GM10847 (cell line): ENCODE data around the gene SRD5A2.

ENCODE experiments used
- POLR2A ChIP-seq: IDR thresholded peaks from 2 replicates; pipeline ENCODE4 v1.6.1; 2011; ENCODE audit not compliant: insufficient read length; ENCODE audit errors: extremely low read depth

SRD5A2 gene, protein sequence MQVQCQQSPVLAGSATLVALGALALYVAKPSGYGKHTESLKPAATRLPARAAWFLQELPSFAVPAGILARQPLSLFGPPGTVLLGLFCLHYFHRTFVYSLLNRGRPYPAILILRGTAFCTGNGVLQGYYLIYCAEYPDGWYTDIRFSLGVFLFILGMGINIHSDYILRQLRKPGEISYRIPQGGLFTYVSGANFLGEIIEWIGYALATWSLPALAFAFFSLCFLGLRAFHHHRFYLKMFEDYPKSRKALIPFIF

DNA sequence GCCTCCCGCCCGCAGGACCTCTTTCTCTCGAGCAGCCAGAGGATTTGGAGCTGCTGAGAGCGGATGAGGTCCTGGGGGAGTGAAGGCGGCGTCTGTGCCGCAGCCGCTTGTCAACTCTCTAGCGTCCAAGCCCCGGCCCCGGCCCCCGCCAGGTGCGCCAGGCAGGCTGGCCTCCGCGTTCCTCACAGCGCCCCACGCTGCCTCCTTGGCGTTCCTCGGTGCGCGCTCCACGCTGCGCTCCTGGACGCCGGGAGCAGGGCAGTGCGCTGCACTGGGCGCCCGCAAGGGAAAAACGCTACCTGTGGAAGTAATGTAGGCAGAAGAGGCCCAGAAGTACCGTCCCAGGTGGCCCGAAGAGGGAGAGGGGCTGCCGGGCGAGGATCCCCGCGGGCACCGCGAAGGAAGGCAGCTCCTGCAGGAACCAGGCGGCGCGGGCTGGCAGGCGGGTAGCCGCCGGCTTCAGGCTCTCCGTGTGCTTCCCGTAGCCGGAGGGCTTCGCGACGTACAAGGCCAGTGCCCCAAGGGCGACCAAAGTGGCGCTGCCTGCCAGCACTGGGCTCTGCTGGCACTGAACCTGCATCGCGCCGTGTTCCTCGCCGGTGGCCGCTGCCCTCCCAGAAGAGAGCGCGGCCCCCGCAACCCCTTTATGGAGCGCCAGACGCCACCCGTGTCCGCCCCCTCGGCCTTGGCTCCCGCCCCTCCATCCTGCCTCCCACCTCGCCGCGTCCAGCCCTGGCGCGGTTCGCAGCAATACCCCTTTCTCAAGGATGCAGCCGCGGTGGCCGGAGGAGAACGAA is at the start of gene SRD5A2:
Gene SRD5A2 (minus strand): TSS at position 618 of the 797 bp plus-strand sequence. CDS start 38 bp downstream, at position 580.
- TF ChIP-seq POLR2A, result no peak

DNA sequence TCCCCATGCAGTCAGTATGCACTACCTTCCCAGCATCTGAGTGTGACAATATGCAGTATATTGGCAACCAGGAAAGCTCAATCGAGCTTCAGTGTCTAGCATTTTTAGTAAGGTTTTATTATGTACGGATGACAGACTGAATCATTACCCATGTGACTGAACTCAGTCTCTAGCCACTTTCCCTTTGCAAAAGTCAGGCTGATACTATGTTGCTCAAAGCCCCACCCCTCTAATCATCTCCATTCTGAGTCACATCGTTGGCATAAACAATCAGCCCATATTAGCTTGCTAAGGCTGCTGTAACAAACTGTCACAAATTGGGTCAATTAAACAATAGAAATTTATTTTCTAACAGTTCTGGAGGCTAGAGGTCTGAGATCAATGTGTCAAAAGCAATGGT is 25.8 kb upstream of the SRD5A2 start:
- TF ChIP-seq POLR2A, result no peak

DNA sequence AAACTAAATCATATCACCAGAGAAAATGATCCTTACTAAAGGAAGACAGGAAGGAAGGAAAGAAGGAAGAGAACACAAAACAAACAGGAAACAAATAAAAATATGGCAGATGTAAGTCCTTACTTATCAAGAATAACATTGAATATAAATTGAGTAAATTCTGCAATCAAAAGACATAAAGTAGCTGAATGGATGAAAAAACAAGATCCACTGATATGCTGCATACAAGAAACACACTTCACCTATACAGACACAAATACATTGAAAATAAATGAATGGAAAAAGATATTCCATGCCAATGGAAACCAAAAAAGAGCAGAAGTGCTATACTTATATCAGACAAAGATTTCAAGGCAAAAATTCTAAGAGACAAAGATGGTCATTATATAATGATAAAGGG is 18.0 kb upstream of the SRD5A2 start:
- no peak for TF ChIP-seq POLR2A

DNA sequence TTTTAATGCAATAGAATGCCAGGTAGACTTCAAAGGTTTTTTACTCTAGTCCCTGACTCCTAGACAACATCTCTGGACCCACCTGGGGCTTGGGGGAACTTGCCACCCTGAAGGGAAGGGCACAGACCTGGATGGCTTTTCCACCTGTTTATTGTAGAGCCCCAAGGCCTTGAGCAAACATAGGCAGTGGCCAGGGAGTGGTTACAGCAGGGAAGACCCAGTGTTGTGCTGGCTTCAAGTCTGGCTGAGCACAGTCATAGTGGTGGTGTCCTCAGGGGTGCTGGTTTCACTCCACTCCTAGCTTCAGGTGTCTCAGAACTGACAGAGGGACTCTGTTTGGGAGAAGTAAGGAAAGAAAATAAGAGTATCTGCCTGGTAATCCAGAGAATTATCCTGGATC is 5.5 kb upstream of the SRD5A2 start:
- TF ChIP-seq POLR2A, result no peak

DNA sequence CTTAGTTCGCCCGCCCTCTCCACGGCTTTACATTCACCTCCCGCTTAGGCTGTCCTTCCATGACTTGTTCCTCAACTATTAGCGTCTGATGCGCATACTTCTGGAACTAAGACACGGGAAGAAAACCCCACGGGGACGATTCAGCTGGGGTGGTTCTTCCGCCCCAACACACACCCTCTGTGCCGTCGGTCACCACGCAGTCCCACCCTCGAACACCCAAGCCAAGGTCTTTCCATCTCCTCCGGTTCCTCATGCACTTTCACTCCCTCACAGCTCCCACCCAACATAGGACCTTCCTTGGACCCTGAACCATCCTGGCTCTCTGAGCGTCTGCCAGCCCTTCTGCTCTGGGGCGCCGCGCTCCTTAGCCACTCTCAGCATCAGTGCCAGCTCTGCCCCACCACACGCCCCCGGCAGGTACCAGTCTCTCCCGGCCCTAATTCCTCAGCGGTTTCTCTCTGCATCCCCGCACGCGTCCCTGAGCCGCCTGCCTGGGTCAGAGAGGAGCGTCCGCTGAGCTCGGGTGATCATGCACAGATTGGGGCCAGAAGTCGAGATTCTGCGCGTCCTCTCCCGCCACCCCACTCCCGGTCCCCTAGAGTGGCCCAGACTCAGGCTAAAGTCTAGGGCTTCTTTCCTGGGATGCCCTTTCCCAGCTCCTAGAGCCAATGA is 522 bp upstream of the SRD5A2 start:
- no peak for TF ChIP-seq POLR2A

DNA sequence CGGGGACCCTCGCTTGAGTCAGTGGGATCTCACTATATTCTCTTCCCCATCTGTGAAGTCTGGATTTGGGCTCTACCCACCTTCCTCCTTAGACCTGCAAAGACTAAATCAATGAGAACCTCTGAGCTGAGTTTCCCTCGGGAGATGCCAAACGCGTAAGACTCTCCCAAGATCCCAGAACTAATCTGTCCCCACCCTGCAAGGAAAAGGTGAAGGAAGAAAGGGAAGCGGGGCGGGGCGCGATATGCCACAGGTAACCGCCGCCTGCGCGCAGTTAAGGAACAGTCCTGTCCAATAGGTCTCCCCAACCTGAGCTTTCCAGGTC is 780 bp downstream of the SRD5A2 start:
- no peak for TF ChIP-seq POLR2A

DNA sequence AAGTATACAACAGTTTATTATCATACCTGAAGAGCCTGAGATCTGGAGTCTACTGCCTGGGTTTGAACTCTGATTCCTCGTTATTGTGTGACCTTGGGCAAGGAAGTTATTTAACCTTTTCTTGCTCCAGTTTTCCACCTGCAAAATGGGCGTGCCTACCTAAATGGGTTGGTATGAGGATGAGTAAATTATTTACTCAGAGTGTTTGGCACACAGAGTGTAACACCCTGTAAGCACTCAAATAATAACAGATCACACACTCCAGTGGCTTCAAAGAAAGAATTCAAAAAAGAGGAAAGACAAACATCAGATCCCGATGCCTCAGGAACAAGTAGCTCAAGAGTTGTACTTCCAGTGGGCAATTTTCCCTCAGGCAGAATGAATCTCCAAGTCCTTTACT is 2.4 kb downstream of the SRD5A2 start:
- TF ChIP-seq POLR2A, result no peak

DNA sequence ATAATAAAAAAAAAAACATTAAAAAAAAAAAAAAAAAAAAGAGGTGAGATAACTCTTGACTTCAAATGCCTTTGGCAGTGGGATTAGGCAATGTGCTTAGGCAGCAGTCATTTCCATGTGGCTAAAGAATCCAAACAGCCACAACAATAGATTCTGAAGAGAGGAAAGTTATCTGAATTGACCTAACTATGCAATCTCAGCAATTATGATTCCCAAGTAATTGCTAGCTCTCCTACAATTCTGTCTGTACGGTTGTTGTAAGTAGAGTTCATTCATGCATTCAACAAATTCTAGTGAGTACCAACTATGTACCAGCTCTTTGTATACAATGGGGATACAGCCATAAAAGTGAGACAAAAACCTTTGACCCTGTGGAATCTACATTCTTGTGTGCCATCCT is 3.6 kb downstream of the SRD5A2 start:
- no peak for TF ChIP-seq POLR2A

DNA sequence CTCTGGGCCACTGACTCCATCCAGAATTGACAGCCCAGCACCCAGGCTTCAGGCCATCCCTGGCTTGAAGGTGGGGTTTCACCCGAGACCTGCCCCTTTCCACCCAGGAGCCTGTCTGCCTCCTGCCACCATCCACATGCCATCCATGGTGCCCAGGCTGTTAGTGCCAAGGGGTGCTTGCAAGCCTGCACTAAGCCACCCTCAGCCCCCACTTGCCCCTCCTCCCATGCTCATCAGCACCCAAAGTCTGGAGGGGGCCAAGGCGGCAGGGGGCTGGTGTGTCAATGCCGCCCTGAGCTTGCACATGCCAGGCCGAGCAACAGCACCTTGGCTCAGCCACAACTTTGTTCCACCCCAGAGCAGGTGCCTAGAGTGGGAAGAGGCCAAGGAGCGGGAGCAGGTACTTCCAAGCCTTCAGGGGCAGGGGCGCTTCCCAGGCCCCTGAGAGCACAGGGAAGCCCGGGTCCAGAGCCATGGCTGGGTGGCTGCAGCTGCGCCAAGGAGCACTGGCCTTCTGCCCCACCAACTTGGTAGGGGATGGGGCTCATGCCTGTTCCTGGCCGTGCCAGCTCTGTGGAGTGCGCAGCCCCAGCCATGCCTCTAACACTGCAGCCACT is 12.0 kb downstream of the SRD5A2 start:
- TF ChIP-seq POLR2A, result no peak

DNA sequence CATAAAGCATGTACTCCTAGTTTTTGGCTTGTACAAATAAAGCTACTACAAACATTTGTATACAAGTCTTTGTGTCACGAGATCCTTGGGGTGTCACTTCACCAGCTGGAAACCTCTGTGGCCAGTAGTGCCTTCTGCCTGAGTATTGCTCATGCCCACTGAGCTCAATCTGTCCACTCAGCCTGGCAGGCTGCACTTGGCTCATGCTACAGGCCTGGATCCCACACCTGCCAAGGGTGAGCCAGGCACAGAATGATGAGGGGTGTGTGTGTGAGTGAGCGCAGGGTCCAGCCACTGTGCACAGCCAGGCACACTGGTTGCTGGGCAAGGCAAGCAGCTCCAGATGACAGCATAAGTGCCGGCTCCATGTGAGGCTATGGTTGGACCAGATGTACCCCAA is 13.1 kb downstream of the SRD5A2 start:
- no peak for TF ChIP-seq POLR2A

DNA sequence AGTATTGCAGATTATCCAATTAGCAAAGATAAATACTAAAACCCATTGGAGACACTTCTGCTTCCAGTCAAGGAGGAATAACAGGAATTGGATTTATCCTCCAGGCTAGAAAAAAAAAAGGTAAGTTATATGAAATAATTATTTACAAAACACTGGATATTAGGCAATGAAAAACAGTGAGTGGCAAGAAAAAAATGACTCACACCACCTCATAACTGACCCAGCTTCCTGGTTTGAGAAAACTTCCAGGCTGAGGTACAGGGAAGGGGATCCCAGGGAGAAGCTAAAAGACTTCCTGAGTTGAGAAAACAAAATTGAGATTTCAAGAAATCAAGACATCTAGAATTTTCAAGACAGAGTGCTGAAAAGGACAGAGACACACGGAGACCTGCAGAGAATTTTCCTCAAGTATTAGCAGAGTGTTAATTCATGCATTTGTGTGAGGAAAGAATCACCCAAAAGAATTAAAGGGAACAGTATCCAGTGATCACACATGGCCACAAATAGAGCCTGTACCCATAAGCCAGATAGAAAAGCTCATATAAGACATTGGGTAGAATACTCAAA is 17.4 kb downstream of the SRD5A2 start:
- no peak for TF ChIP-seq POLR2A

DNA sequence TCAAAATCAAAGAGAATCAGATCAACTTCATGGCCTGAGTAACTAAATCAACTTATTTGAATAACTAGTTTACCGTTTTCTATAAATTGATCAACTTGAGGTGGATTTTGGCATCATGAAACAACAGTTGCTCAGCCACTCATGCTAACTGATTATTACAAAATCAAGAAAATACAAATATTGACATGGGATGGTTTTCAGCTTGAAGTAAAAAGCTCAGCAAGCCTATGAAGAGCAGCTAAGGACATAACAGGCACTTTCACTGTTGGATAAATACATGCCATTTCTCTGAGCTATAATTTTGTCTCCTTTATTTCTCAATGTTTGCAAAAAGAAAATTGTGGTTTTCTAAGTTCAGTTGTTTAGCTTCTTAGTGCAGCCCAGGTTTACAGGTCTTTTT is 18.9 kb downstream of the SRD5A2 start:
- no peak for TF ChIP-seq POLR2A

DNA sequence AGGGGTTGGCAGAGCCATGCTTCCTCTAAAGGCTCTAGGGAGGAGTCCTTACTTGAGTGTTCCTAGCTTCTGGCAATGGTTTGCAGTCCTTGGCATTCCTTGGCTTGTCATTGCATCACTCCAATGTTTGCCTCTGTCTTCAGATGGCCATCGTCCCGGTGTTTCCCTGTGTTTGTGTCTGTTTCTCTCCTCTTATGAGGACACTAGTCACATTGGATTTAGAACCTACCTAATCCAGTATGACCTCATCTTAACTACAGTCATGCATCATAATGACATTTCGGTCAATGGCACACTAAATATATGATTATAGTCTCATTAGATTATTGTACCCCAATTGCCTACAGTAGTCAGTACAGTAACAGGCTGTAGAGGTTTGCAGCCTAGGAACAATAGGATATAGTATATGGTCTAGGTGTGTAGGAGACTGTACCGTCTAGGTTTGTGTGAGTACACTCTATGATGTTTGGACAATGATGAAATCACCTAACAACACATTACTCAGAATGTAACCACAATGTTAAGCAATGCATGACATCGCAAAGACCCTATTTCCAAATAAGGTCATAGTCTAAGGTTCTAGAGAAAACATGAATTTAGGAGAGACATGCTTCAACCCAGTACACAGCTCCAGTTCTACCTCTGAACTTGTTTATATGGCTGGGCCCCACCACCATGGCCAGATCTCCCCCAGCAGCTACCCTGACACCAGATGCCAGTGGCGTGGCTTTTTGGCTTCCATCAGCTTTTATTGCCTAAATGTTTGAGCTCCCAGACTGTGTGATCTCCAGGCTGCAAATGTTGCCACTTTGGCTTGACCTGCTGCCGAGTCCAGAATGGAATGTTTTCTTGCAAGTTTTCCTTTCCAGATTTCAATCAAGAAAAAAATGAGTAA is 22.1 kb downstream of the SRD5A2 start:
- no peak for TF ChIP-seq POLR2A

DNA sequence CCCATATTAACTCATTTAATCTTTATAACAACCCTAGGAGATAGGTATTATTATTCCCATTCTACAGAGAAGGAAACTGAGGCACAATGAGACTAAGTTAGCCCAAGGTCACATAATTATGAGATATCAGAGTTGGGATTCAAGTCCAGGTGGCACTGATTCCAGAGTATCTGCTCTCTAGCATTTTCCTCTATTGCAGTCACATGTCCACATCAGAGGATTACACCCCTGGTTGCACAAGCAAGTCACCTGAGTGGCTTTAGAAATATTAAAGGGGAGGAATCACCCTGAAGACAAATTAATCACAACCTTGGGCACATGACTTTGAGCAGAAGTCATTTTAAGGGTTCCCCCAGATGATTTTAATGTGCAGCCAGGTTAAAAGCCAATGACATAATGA is 23.8 kb downstream of the SRD5A2 start:
- no peak for TF ChIP-seq POLR2A

DNA sequence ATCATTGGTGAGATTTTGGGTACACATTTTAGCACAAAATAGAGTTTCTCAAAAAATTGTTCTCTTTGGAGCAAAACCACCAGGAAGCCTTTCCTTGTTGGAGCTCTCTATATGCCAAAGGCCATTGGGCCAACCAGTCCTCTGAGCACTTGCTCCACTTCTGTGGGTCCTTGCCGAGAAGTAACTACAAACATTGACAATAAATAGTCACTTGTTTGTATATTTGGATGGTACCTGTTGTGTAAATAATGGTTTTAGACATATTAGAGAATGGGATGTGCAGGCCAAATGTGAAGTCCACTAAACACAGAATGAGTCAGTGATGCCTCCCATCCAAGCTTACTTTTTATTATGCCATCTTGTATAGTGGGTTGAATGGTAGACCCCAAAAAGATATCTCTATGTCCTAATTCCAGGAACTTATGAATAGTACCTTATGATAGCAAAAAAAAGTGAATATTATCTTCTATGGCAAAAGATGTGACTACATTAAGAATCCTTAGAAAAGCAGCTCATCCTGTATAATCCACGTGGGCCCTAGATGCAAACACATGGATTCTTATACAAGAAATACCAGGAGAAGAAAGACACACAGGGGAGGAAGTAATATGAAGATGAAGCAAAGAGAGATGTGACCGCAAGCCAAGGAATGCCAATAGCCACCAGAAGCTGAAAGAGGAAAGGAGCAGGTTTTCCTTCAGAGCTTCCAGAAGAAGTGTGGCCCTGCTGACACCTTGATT is 24.6 kb downstream of the SRD5A2 start:
- TF ChIP-seq POLR2A, result no peak
